HepG2 (cell line): ENCODE data around the gene KDM5B. TPM values are rescaled to one million over a fixed set of nuclear protein-coding genes. Genes with fewer than 3 reads are reported as not detected.

Experiments used
- MIXL1 ChIP-seq: IDR thresholded peaks from 2 replicates; pipeline ENCODE4 v1.6.1; 2016
- MYC ChIP-seq: sonication (generic); formaldehyde crosslinking; IDR thresholded peaks from 2 replicates; pipeline ENCODE4 v1.9.0; 2021; ENCODE audit warnings: missing genetic modification reagents, borderline replicate concordance
- SP4 ChIP-seq: sonication (generic); formaldehyde crosslinking; IDR thresholded peaks from 2 replicates; pipeline ENCODE4 v1.8.1; 2023; ENCODE audit warnings: mild to moderate bottlenecking, missing genetic modification reagents
- TCF7L2 ChIP-seq: IDR thresholded peaks from 2 replicates; pipeline ENCODE4 v1.6.1; 2011; ENCODE audit warnings: mild to moderate bottlenecking, low read depth, low read length, moderate library complexity
- ZNF180 ChIP-seq: sonication (generic); formaldehyde crosslinking; IDR thresholded peaks from 2 replicates; pipeline ENCODE4 v1.4.0; 2020; ENCODE audit warnings: low read depth, missing genetic modification reagents, borderline replicate concordance
- ZNF558 ChIP-seq: sonication (generic); formaldehyde crosslinking; IDR thresholded peaks from 2 replicates; pipeline ENCODE4 v1.9.0; 2022; ENCODE audit warnings: mild to moderate bottlenecking, missing genetic modification reagents, borderline replicate concordance
- ZNF788 ChIP-seq: sonication (generic); formaldehyde crosslinking; IDR thresholded peaks from 2 replicates; pipeline ENCODE4 v1.5.0; 2020; ENCODE audit warnings: mild to moderate bottlenecking, missing genetic modification reagents, borderline replicate concordance
- polyA plus RNA-seq, 8 experiments: library from polyadenylated mRNA; depleted of rRNA in 3 of 8; stranded (reverse) in 7 of 8; unstranded in 1 of 8; fragments of >200 nt; fragmentation: Illumina TruSeq in 4 of 8; extraction: Trizol in 4 of 8; gene quantifications; 2 replicates each; pipeline versions ENCODE4 v1.2.1 to v1.2.3, GENCODE V29; 2011 to 2016; ENCODE audit warnings: low read depth in 4 of 8, missing spikeins in 1 of 8, mixed read lengths in 1 of 8; ENCODE audit not compliant: insufficient read depth in 1 of 8
- total RNA-seq, 5 experiments: library from RNA; depleted of rRNA; stranded (reverse); fragments of >200 nt; fragmentation: Illumina TruSeq; extraction: Trizol; gene quantifications; 2 replicates each; pipeline ENCODE4 v1.2.3, GENCODE V29; 2016; ENCODE audit warnings: low read depth in 1 of 5
- TF ChIP-seq, protein P1 (sequence below): sonication (generic); formaldehyde crosslinking; IDR thresholded peaks from 2 replicates; pipeline ENCODE4 v1.5.0; 2020; ENCODE audit warnings: missing genetic modification reagents
- TF ChIP-seq, protein P2 (sequence below): sonication (generic); formaldehyde crosslinking; IDR thresholded peaks from one replicate; pipeline ENCODE4 v1.5.1; 2020; ENCODE audit warnings: mild to moderate bottlenecking, missing genetic modification reagents; ENCODE audit errors: not compliant biosample characterization
- TF ChIP-seq, protein P3 (sequence below): sonication (generic); formaldehyde crosslinking; IDR thresholded peaks from 2 replicates; pipeline ENCODE4; 2020; ENCODE audit warnings: missing genetic modification reagents, mild to moderate bottlenecking, borderline replicate concordance
- TF ChIP-seq, protein P4 (sequence below): sonication (generic); formaldehyde crosslinking; IDR thresholded peaks from 2 replicates; pipeline ENCODE4 v1.4.0; 2020; ENCODE audit warnings: missing genetic modification reagents

The KDM5B gene
- total and polyA plus RNA-seq, 2 of the 13 experiments (the other 11 are each of a cell fraction or from before 2014, with no cell fraction given) = 34.2 to 35.4 TPM

DNA sequence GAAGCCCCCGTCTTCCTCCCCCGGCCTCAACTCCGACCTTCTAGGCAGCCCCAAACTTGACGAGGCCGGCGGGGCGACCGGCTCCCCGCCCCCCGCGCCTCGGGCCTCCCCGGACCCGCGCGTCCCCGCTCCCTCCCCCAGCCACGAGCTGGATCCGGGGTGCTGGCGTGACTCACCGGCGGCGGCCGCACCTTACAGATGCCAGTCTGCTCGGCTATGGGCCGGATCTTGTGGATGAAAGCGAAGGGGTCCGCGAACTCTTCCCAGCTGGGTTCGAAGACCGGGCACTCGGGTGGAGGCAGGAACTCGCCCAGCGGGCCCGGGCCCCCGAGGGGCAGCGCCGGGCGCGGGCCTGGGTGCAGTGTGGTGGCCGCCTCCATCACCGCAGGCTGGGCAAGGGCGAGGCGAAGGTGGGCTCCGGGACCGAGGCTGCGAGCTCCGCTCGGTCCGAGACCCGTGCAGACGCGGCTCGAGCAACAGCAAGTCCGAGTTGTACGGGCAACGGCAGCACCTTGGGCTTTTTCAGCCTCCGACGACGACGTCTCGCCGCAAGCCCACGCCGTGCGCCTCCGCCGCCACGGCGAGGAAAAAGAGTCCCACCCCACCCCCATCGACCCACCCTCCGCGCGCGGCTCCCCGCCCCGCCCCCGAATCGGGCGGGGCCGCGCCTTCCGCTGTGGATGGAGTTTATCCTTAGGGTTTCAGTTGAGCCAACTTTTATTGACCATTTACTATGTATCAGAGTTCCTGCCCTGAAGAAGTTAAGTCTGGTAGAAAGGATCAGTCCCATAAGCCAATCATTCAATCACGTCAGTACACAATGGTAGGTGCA is at the start of gene KDM5B (continued):
- TF ChIP-seq, protein P1, sequence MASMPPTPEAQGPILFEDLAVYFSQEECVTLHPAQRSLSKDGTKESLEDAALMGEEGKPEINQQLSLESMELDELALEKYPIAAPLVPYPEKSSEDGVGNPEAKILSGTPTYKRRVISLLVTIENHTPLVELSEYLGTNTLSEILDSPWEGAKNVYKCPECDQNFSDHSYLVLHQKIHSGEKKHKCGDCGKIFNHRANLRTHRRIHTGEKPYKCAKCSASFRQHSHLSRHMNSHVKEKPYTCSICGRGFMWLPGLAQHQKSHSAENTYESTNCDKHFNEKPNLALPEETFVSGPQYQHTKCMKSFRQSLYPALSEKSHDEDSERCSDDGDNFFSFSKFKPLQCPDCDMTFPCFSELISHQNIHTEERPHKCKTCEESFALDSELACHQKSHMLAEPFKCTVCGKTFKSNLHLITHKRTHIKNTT (CRISPR knock-in tag) = no peak
- TF ChIP-seq TCF7L2 = no peak
- TF ChIP-seq, protein P2, sequence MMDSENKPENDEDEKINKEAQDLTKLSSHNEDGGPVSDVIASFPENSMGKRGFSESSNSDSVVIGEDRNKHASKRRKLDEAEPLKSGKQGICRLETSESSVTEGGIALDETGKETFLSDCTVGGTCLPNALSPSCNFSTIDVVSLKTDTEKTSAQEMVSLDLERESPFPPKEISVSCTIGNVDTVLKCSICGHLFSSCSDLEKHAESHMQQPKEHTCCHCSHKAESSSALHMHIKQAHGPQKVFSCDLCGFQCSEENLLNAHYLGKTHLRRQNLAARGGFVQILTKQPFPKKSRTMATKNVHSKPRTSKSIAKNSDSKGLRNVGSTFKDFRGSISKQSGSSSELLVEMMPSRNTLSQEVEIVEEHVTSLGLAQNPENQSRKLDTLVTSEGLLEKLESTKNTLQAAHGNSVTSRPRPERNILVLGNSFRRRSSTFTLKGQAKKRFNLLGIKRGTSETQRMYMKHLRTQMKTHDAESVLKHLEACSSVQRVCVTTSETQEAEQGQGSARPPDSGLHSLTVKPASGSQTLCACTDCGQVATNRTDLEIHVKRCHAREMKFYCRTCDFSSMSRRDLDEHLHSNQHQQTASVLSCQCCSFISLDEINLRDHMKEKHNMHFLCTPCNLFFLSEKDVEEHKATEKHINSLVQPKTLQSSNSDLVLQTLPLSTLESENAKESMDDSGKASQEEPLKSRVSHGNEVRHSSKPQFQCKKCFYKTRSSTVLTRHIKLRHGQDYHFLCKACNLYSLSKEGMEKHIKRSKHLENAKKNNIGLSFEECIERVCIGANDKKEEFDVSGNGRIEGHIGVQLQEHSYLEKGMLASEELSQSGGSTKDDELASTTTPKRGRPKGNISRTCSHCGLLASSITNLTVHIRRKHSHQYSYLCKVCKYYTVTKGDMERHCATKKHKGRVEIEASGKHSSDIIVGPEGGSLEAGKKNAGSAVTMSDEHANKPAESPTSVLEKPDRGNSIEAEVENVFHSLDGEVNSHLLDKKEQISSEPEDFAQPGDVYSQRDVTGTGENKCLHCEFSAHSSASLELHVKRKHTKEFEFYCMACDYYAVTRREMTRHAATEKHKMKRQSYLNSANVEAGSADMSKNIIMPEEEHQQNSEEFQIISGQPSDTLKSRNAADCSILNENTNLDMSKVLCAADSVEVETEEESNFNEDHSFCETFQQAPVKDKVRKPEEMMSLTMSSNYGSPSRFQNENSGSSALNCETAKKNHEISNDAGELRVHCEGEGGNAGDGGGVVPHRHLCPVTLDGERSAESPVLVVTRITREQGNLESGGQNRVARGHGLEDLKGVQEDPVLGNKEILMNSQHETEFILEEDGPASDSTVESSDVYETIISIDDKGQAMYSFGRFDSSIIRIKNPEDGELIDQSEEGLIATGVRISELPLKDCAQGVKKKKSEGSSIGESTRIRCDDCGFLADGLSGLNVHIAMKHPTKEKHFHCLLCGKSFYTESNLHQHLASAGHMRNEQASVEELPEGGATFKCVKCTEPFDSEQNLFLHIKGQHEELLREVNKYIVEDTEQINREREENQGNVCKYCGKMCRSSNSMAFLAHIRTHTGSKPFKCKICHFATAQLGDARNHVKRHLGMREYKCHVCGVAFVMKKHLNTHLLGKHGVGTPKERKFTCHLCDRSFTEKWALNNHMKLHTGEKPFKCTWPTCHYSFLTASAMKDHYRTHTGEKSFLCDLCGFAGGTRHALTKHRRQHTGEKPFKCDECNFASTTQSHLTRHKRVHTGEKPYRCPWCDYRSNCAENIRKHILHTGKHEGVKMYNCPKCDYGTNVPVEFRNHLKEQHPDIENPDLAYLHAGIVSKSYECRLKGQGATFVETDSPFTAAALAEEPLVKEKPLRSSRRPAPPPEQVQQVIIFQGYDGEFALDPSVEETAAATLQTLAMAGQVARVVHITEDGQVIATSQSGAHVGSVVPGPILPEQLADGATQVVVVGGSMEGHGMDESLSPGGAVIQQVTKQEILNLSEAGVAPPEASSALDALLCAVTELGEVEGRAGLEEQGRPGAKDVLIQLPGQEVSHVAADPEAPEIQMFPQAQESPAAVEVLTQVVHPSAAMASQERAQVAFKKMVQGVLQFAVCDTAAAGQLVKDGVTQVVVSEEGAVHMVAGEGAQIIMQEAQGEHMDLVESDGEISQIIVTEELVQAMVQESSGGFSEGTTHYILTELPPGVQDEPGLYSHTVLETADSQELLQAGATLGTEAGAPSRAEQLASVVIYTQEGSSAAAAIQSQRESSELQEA (CRISPR knock-in tag) = peak; percentile 89
- peak; percentile 80 for TF ChIP-seq ZNF788
- TF ChIP-seq, protein P3, sequence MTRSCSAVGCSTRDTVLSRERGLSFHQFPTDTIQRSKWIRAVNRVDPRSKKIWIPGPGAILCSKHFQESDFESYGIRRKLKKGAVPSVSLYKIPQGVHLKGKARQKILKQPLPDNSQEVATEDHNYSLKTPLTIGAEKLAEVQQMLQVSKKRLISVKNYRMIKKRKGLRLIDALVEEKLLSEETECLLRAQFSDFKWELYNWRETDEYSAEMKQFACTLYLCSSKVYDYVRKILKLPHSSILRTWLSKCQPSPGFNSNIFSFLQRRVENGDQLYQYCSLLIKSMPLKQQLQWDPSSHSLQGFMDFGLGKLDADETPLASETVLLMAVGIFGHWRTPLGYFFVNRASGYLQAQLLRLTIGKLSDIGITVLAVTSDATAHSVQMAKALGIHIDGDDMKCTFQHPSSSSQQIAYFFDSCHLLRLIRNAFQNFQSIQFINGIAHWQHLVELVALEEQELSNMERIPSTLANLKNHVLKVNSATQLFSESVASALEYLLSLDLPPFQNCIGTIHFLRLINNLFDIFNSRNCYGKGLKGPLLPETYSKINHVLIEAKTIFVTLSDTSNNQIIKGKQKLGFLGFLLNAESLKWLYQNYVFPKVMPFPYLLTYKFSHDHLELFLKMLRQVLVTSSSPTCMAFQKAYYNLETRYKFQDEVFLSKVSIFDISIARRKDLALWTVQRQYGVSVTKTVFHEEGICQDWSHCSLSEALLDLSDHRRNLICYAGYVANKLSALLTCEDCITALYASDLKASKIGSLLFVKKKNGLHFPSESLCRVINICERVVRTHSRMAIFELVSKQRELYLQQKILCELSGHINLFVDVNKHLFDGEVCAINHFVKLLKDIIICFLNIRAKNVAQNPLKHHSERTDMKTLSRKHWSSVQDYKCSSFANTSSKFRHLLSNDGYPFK (CRISPR knock-in tag) = no peak
- no peak for TF ChIP-seq ZNF180 (CRISPR knock-in tag)
- peak; percentile 58; the same call in 1 of the 2 replicates for TF ChIP-seq MIXL1 (CRISPR knock-in tag)
- TF ChIP-seq, protein P4, sequence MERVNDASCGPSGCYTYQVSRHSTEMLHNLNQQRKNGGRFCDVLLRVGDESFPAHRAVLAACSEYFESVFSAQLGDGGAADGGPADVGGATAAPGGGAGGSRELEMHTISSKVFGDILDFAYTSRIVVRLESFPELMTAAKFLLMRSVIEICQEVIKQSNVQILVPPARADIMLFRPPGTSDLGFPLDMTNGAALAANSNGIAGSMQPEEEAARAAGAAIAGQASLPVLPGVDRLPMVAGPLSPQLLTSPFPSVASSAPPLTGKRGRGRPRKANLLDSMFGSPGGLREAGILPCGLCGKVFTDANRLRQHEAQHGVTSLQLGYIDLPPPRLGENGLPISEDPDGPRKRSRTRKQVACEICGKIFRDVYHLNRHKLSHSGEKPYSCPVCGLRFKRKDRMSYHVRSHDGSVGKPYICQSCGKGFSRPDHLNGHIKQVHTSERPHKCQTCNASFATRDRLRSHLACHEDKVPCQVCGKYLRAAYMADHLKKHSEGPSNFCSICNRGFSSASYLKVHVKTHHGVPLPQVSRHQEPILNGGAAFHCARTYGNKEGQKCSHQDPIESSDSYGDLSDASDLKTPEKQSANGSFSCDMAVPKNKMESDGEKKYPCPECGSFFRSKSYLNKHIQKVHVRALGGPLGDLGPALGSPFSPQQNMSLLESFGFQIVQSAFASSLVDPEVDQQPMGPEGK (CRISPR knock-in tag) = peak; percentile 87
- TF ChIP-seq ZNF558 (CRISPR knock-in tag) = peak; percentile 43; the same call in 1 of the 2 replicates
- peak; percentile 68 for TF ChIP-seq SP4
- TF ChIP-seq MYC (CRISPR knock-in tag) = peak; percentile 70
